ENCODE data around the gene BLM.

DNA sequence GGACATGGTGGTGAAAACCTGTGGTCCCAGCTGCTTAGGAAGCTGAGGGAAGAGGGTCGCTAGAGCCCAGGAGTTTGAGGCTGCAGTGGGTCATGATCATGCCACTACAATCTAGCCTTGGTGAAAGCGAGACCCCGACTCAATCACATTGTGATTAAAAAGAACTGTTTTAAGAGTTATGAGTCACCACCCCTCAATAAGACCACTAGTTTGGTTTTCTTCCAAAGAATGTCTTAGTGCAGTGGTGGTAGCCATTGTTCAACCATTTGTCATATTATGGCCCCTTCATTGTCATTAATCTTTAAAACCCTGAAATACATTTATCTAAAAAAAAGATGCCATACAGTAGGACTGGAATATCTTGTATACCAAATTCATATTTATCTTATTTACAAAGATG, 48.8 kb downstream of the BLM start:
- no peak for TF ChIP-seq EZH2phosphoT487 (IDR thresholded peaks at IDR 0.05; ENCODE audit: insufficient read depth, low read depth)
- TF ChIP-seq EZH2 (IDR thresholded peaks at IDR 0.05; ENCODE audit: insufficient read depth, poor library complexity, severe bottlenecking), result no peak

All from GM23248 (cell line).